Coronary artery (tissue), 2 donors: Measurements from ENCODE around the gene NKAIN4.
"Not testable (repeated sequence)": the region's sequence is repeated elsewhere in the genome, so short reads cannot be mapped to it uniquely, and the experiment has no call there.

Experiments
- DNase-seq: peaks from one replicate; pipeline ENCODE4 v3.0.0-alpha.2; 2017; ENCODE audit warnings: low spot score
- H3K27ac ChIP-seq, 2 donors: fragments of 200-600 bp; sonication (generic); one replicate each; pipeline ENCODE4 v1.5.1; 2016 to 2019
- H3K4me3 ChIP-seq: fragments of 200-600 bp; sonication (generic); 2 replicates; pipeline ENCODE4 v1.5.1; 2016; ENCODE audit warnings: mild to moderate bottlenecking, moderate library complexity
- CTCF ChIP-seq: fragments of 200-600 bp; sonication (generic); IDR thresholded peaks from one replicate; pipeline ENCODE4 v1.5.1; 2019; ENCODE audit warnings: antibody characterized with exemption

NKAIN4 gene

GRCh38 chr20:63255931-63256704 is 1.9 kb upstream of the NKAIN4 start:
- no peak for TF ChIP-seq CTCF
- Histone ChIP-seq H3K27ac (no peak overlapping the region), H3K4me3 (no peak overlapping the region)
- no peak for DNase-seq

- Histone ChIP-seq H3K4me3 (peak overlapping the region; percentile 70), H3K27ac (no peak overlapping the region)
- no peak for TF ChIP-seq CTCF
- no peak for DNase-seq
Measured at GRCh38 chr20:63254606-63255384, 532 bp upstream of the NKAIN4 start.

- DNase-seq: no peak
- no peak for TF ChIP-seq CTCF
- Histone ChIP-seq H3K4me3 (peak overlapping the region; percentile 70), H3K27ac (no peak overlapping the region)
Measured at GRCh38 chr20:63253438-63254231, 628 bp downstream of the NKAIN4 start.

DNA sequence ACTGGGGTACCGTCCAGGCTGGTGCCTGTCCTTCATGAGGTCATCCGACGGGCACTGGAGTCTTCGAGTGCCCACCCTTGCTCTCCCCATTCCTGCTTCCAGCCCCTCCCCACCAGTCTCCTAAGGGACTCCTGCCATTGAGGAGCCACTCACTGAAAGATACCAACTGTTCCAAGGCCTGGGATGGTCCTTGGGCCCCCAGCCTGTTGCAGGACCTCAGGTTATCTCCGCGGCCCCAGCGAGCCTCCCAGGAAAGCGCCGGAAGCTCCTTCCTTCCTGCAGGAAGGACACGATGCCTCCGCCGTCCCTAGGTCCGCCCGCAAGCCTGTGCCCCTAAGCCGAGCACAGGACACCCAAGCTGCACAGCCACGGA is 1.2 kb downstream of the NKAIN4 start:
- H3K27ac ChIP-seq: no peak overlapping the region
- no peak for DNase-seq
- TF ChIP-seq CTCF: no peak

DNA sequence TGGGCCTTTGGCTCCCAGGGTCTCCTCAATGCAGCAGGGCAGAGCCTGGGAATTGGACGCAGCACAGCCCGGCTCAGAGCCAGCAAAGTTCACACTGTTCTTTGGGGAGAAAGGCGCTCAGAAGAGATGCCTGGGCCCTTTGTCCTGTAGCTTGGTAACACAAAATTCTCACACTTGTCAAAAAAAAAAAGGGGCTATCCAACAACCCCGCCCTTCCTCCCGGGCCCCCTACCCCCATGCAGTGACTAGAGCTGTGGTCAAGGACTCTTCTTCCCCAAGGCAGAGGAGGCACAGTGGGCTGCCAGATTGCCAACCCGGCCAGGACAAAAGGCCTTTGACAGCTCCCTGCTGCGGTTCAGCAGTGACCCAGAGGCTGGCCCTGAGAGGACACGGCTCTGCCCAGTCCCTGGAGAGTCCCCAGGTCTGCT is 2.0 kb downstream of the NKAIN4 start:
- no peak overlapping the region for H3K4me3 ChIP-seq
- no peak for TF ChIP-seq CTCF
- no peak overlapping the region for H3K27ac ChIP-seq
- DNase-seq: no peak

More for the DNA sequence above, 1.2 kb downstream of the NKAIN4 start:
- peak overlapping the region; percentile 70 for H3K4me3 ChIP-seq

- not testable (repeated sequence) for DNase-seq, H3K4me3 ChIP-seq, H3K27ac ChIP-seq
Measured at GRCh38 chr20:63251350-63251749, 2.9 kb downstream of the NKAIN4 start.

- DNase-seq: no peak
- no peak for TF ChIP-seq CTCF
- H3K4me3 ChIP-seq: no peak overlapping the region
- H3K27ac ChIP-seq: no peak overlapping the region
Measured at GRCh38 chr20:63249891-63250290, 4.4 kb downstream of the NKAIN4 start.
